Testis (tissue), 2 donors: ENCODE data around the gene GUK1.

Experiments used
- CTCF ChIP-seq, 3 experiments: fragments of 450-650 bp in 2 of 3; fragments of 200-600 bp in 1 of 3; sonication (generic) in 1 of 3; IDR thresholded peaks; one replicate each; pipeline ENCODE4 v1.5.1; 2016 to 2019; ENCODE audit warnings: antibody characterized with exemption in 3 of 3, mild to moderate bottlenecking in 2 of 3, moderate library complexity in 1 of 3
- POLR2A ChIP-seq: fragments of 450-650 bp; IDR thresholded peaks from one replicate; pipeline ENCODE4 v1.6.1; 2017; ENCODE audit warnings: antibody characterized with exemption, mild to moderate bottlenecking, moderate library complexity

- TF ChIP-seq CTCF (IDR thresholded peaks at IDR 0.05) (no peak), POLR2A (no peak)
These were observed 12.2 kb downstream of the GUK1 start for GRCh38 chr1:228152097-228152917.
